Peyer's patch (tissue), 4 donors: ENCODE data around the gene CERKL. TPM values are rescaled to one million over a fixed set of nuclear protein-coding genes. Genes with fewer than 3 reads are reported as not detected.
A peak's percentile ranks its signal among the peaks of the same experiment; 100 is the strongest.

Experiments
- DNase-seq, 3 donors: peaks; one replicate each; pipeline ENCODE4 v3.0.0-alpha.2; 2017 to 2019
- H3K27ac ChIP-seq, 4 donors: fragments of 200-600 bp; sonication (generic); one replicate each; pipeline ENCODE4 v1.5.1; 2016 to 2019
- H3K27me3 ChIP-seq, 2 donors: fragments of 200-600 bp; sonication (generic); one replicate each; pipeline ENCODE4 v1.5.1; 2019
- H3K36me3 ChIP-seq, 3 donors: fragments of 200-600 bp; sonication (generic); one replicate each; pipeline ENCODE4 v1.5.1; 2016 to 2019
- H3K4me1 ChIP-seq, 4 donors: fragments of 200-600 bp; sonication (generic); one replicate each; pipeline ENCODE4 v1.5.1; 2016 to 2019
- H3K4me3 ChIP-seq, 4 donors: fragments of 200-600 bp; sonication (generic); 1 replicate in 3 of 4; 2 replicates in 1 of 4; pipeline ENCODE4 v1.5.1; 2016 to 2019; ENCODE audit warnings: mild to moderate bottlenecking in 1 of 4
- H3K9me3 ChIP-seq, 4 donors: fragments of 200-600 bp; sonication (generic); one replicate each; pipeline ENCODE4 v1.5.1; 2016 to 2019; ENCODE audit warnings: mild to moderate bottlenecking in 1 of 4
- CTCF ChIP-seq, 6 experiments: fragments of 450-650 bp in 4 of 6; fragments of 200-600 bp in 2 of 6; sonication (generic) in 1 of 6; IDR thresholded peaks; one replicate each; pipeline ENCODE4 v1.5.1; 2017 to 2019; ENCODE audit warnings: antibody characterized with exemption in 6 of 6, mild to moderate bottlenecking in 3 of 6, moderate library complexity in 1 of 6
- POLR2A ChIP-seq, 2 donors: fragments of 450-650 bp; IDR thresholded peaks; one replicate each; pipeline ENCODE4 v1.5.1; 2017; ENCODE audit warnings: antibody characterized with exemption in 2 of 2, mild to moderate bottlenecking in 2 of 2, moderate library complexity in 2 of 2
- total RNA-seq, 4 donors: library from RNA; depleted of rRNA; stranded (reverse); fragments of >200 nt; gene quantifications; one replicate each; pipeline ENCODE4 v1.1.0, GENCODE V29; 2016

The CERKL gene
- total RNA-seq, 4 donors from 2014 or later, result 1.6 to 5.0 (median 1.7) TPM; not detected in 1

- Histone ChIP-seq H3K4me3 (no peak overlapping the region), H3K27ac (no peak overlapping the region), H3K9me3 (no peaks in the 10 kb centered on the region), H3K4me1 (no peaks in the 10 kb centered on the region), H3K27me3 (no peaks in the 10 kb centered on the region), H3K36me3 (no peaks in the 10 kb centered on the region)
- no peak for DNase-seq
- TF ChIP-seq CTCF (IDR thresholded peaks at IDR 0.05), result no peak
- no peak for TF ChIP-seq POLR2A (IDR thresholded peaks at IDR 0.05)
These were observed 34.0 kb upstream of the CERKL start for GRCh38 chr2:181690860-181691259.

GRCh38 chr2:181686576-181687185, 29.8 kb upstream of the CERKL start:
- peaks cover 0 to 35% of the 10 kb centered on the region in 2 donors for H3K27me3 ChIP-seq
- H3K27ac ChIP-seq, result no peak overlapping the region
- no peak for DNase-seq
- H3K4me3 ChIP-seq, result no peak overlapping the region
- no peaks in the 10 kb centered on the region for H3K36me3 ChIP-seq
- TF ChIP-seq POLR2A (IDR thresholded peaks at IDR 0.05) (no peak), CTCF (IDR thresholded peaks at IDR 0.05) (no peak)
- peaks cover 0 to 17% (median 8%) of the 10 kb centered on the region in 4 donors for H3K4me1 ChIP-seq
- H3K9me3 ChIP-seq, result no peaks in the 10 kb centered on the region

GRCh38 chr2:181685150-181685688, 28.3 kb upstream of the CERKL start:
- Histone ChIP-seq H3K27ac (no peak overlapping the region), H3K4me3 (no peak overlapping the region), H3K27me3 (peaks cover 0 to 50% of the 10 kb centered on the region in 2 donors), H3K36me3 (no peaks in the 10 kb centered on the region), H3K9me3 (no peaks in the 10 kb centered on the region), H3K4me1 (peaks cover 0 to 26% (median 8%) of the 10 kb centered on the region in 4 donors)
- no peak for DNase-seq
- TF ChIP-seq POLR2A (IDR thresholded peaks at IDR 0.05) (no peak), CTCF (IDR thresholded peaks at IDR 0.05) (no peak)

GRCh38 chr2:181684454-181685149, 27.7 kb upstream of the CERKL start:
- Histone ChIP-seq H3K9me3 (no peaks in the 10 kb centered on the region), H3K4me1 (peaks cover 0 to 26% (median 8%) of the 10 kb centered on the region in 4 donors), H3K36me3 (no peaks in the 10 kb centered on the region), H3K27ac (no peak overlapping the region), H3K4me3 (no peak overlapping the region), H3K27me3 (peaks cover 0 to 54% of the 10 kb centered on the region in 2 donors)
- DNase-seq, result no peak
- TF ChIP-seq POLR2A (IDR thresholded peaks at IDR 0.05), result no peak
- no peak for TF ChIP-seq CTCF (IDR thresholded peaks at IDR 0.05)

GRCh38 chr2:181683518-181684453, 26.9 kb upstream of the CERKL start:
- Histone ChIP-seq H3K27me3 (peaks cover 0 to 62% of the 10 kb centered on the region in 2 donors), H3K4me3 (peak overlapping the region in 3 of 4 donors; percentile 20 to 35 (median 23)), H3K36me3 (no peaks in the 10 kb centered on the region), H3K9me3 (no peaks in the 10 kb centered on the region), H3K27ac (no peak overlapping the region), H3K4me1 (peaks cover 0 to 26% (median 8%) of the 10 kb centered on the region in 4 donors)
- no peak for TF ChIP-seq CTCF (IDR thresholded peaks at IDR 0.05)
- TF ChIP-seq POLR2A (IDR thresholded peaks at IDR 0.05), result no peak
- DNase-seq, result no peak
